Measurements from ENCODE around the gene FRS2.
A peak's percentile ranks its signal among the peaks of the same experiment; 100 is the strongest.

Gene FRS2

GRCh38 chr12:69550569-69551350 is 80.6 kb downstream of the FRS2 start:
- H3K9me3 Mint-ChIP-seq = no peaks in the 10 kb centered on the region
- no peak overlapping the region for H3K4me3 Mint-ChIP-seq
- H3K27me3 Mint-ChIP-seq = no peaks in the 10 kb centered on the region
- ATAC-seq (no peak), DNase-seq (no peak)
- peaks cover 10% of the 10 kb centered on the region for H3K36me3 Mint-ChIP-seq (ENCODE audit: low read depth)
- H3K27ac Mint-ChIP-seq = no peak overlapping the region
- peaks cover 2% of the 10 kb centered on the region for H3K4me1 Mint-ChIP-seq

GRCh38 chr12:69553628-69554248 is 83.5 kb downstream of the FRS2 start:
- DNase-seq (no peak), ATAC-seq (no peak)
- Mint-ChIP-seq H3K27ac (no peak overlapping the region), H3K4me1 (no peaks in the 10 kb centered on the region), H3K36me3 (ENCODE audit: low read depth) (peaks cover 5% of the 10 kb centered on the region), H3K27me3 (no peaks in the 10 kb centered on the region), H3K9me3 (no peaks in the 10 kb centered on the region), H3K4me3 (no peak overlapping the region)

GRCh38 chr12:69555461-69555860 is 85.3 kb downstream of the FRS2 start:
- DNase-seq (no peak), ATAC-seq (no peak)
- no peaks in the 10 kb centered on the region for H3K36me3 Mint-ChIP-seq (ENCODE audit: low read depth)

GRCh38 chr12:69556383-69556782 is 86.2 kb downstream of the FRS2 start:
- Mint-ChIP-seq H3K36me3 (ENCODE audit: low read depth) (no peaks in the 10 kb centered on the region), H3K27ac (no peak overlapping the region), H3K9me3 (no peaks in the 10 kb centered on the region), H3K27me3 (no peaks in the 10 kb centered on the region), H3K4me3 (no peak overlapping the region), H3K4me1 (no peaks in the 10 kb centered on the region)
- no peak for DNase-seq
- no peak for ATAC-seq

More at GRCh38 chr12:69555461-69555860, 85.3 kb downstream of the FRS2 start:
- Mint-ChIP-seq H3K27ac (no peak overlapping the region), H3K9me3 (no peaks in the 10 kb centered on the region), H3K4me1 (no peaks in the 10 kb centered on the region), H3K27me3 (no peaks in the 10 kb centered on the region), H3K4me3 (no peak overlapping the region)

GRCh38 chr12:69563166-69563762 is 93.1 kb downstream of the FRS2 start:
- no peaks in the 10 kb centered on the region for H3K27me3 Mint-ChIP-seq
- no peak overlapping the region for H3K27ac Mint-ChIP-seq
- DNase-seq (no peak), ATAC-seq (no peak)
- H3K9me3 Mint-ChIP-seq = no peaks in the 10 kb centered on the region
- no peaks in the 10 kb centered on the region for H3K4me1 Mint-ChIP-seq
- H3K36me3 Mint-ChIP-seq (ENCODE audit: low read depth) = no peaks in the 10 kb centered on the region
- H3K4me3 Mint-ChIP-seq = no peak overlapping the region

GRCh38 chr12:69566603-69567002 is 96.4 kb downstream of the FRS2 start:
- peaks cover 3% of the 10 kb centered on the region for H3K4me1 Mint-ChIP-seq
- H3K36me3 Mint-ChIP-seq (ENCODE audit: low read depth) = peaks cover 4% of the 10 kb centered on the region
- DNase-seq = no peak
- no peaks in the 10 kb centered on the region for H3K27me3 Mint-ChIP-seq
- no peak for ATAC-seq
- H3K27ac Mint-ChIP-seq = no peak overlapping the region
- H3K4me3 Mint-ChIP-seq = no peak overlapping the region
- H3K9me3 Mint-ChIP-seq = no peaks in the 10 kb centered on the region

- Mint-ChIP-seq H3K27ac (peak overlapping the region; percentile 2), H3K4me1 (peaks cover 3% of the 10 kb centered on the region), H3K9me3 (no peaks in the 10 kb centered on the region), H3K36me3 (ENCODE audit: low read depth) (peaks cover 18% of the 10 kb centered on the region), H3K27me3 (no peaks in the 10 kb centered on the region), H3K4me3 (no peak overlapping the region)
- DNase-seq (no peak), ATAC-seq (no peak)
Observed at GRCh38 chr12:69569236-69569635, 99.0 kb downstream of the FRS2 start.

GRCh38 chr12:69570000-69570516 is 99.9 kb downstream of the FRS2 start:
- H3K27ac Mint-ChIP-seq = no peak overlapping the region
- H3K4me3 Mint-ChIP-seq = no peak overlapping the region
- ATAC-seq (no peak), DNase-seq (no peak)
- H3K9me3 Mint-ChIP-seq = no peaks in the 10 kb centered on the region
- H3K4me1 Mint-ChIP-seq = peaks cover 3% of the 10 kb centered on the region
- no peaks in the 10 kb centered on the region for H3K27me3 Mint-ChIP-seq
- peaks cover 24% of the 10 kb centered on the region for H3K36me3 Mint-ChIP-seq (ENCODE audit: low read depth)

GRCh38 chr12:69570545-69571399 is 100.6 kb downstream of the FRS2 start:
- peak; percentile 53 for DNase-seq
- Mint-ChIP-seq H3K4me3 (no peak overlapping the region), H3K27ac (no peak overlapping the region), H3K27me3 (no peaks in the 10 kb centered on the region), H3K36me3 (ENCODE audit: low read depth) (peaks cover 24% of the 10 kb centered on the region), H3K4me1 (peaks cover 3% of the 10 kb centered on the region), H3K9me3 (no peaks in the 10 kb centered on the region)
- peak; percentile 80 for ATAC-seq

- Mint-ChIP-seq H3K4me1 (peaks cover 9% of the 10 kb centered on the region), H3K9me3 (no peaks in the 10 kb centered on the region), H3K36me3 (ENCODE audit: low read depth) (peaks cover 22% of the 10 kb centered on the region), H3K27ac (no peak overlapping the region), H3K4me3 (no peak overlapping the region), H3K27me3 (no peaks in the 10 kb centered on the region)
- ATAC-seq = no peak
- no peak for DNase-seq
Observed at GRCh38 chr12:69575346-69575745, 105.2 kb downstream of the FRS2 start.

GRCh38 chr12:69578283-69578682 is 108.1 kb downstream of the FRS2 start:
- no peak overlapping the region for H3K27ac Mint-ChIP-seq
- H3K4me3 Mint-ChIP-seq = no peak overlapping the region
- no peaks in the 10 kb centered on the region for H3K9me3 Mint-ChIP-seq
- ATAC-seq = no peak
- peaks cover 9% of the 10 kb centered on the region for H3K4me1 Mint-ChIP-seq
- H3K36me3 Mint-ChIP-seq (ENCODE audit: low read depth) = peaks cover 12% of the 10 kb centered on the region
- DNase-seq = no peak
- H3K27me3 Mint-ChIP-seq = no peaks in the 10 kb centered on the region

GRCh38 chr12:69579029-69579428 is 108.8 kb downstream of the FRS2 start:
- no peak overlapping the region for H3K27ac Mint-ChIP-seq

GRCh38 chr12:69580074-69580473 is 109.9 kb downstream of the FRS2 start:
- Mint-ChIP-seq H3K36me3 (ENCODE audit: low read depth) (no peaks in the 10 kb centered on the region), H3K4me3 (no peak overlapping the region), H3K27ac (no peak overlapping the region), H3K4me1 (peaks cover 15% of the 10 kb centered on the region), H3K9me3 (no peaks in the 10 kb centered on the region), H3K27me3 (no peaks in the 10 kb centered on the region)
- ATAC-seq = no peak
- no peak for DNase-seq

More at GRCh38 chr12:69579029-69579428, 108.8 kb downstream of the FRS2 start:
- Mint-ChIP-seq H3K9me3 (no peaks in the 10 kb centered on the region), H3K4me3 (no peak overlapping the region), H3K27me3 (no peaks in the 10 kb centered on the region), H3K4me1 (peaks cover 9% of the 10 kb centered on the region), H3K36me3 (ENCODE audit: low read depth) (peaks cover 9% of the 10 kb centered on the region)
- DNase-seq = no peak
- ATAC-seq = no peak

GRCh38 chr12:69583203-69583602 is 113.0 kb downstream of the FRS2 start:
- DNase-seq (no peak), ATAC-seq (no peak)
- Mint-ChIP-seq H3K4me1 (peaks cover 27% of the 10 kb centered on the region), H3K9me3 (no peaks in the 10 kb centered on the region), H3K27me3 (no peaks in the 10 kb centered on the region), H3K36me3 (ENCODE audit: low read depth) (peaks cover 19% of the 10 kb centered on the region), H3K4me3 (no peak overlapping the region), H3K27ac (no peak overlapping the region)

Measured in activated naive CD8-positive, alpha-beta T cell treated with anti-CD3 and anti-CD28 coated beads, Interleukin-2, amount 50 U/mL, for 24 hours (primary cell).